ENCODE data around the gene PCDHGA1. TPM values are rescaled to one million over a fixed set of nuclear protein-coding genes. Genes with fewer than 3 reads are reported as not detected.

The PCDHGA1 gene
- total RNA-seq, 1 donor, result 0.22 TPM

DNA sequence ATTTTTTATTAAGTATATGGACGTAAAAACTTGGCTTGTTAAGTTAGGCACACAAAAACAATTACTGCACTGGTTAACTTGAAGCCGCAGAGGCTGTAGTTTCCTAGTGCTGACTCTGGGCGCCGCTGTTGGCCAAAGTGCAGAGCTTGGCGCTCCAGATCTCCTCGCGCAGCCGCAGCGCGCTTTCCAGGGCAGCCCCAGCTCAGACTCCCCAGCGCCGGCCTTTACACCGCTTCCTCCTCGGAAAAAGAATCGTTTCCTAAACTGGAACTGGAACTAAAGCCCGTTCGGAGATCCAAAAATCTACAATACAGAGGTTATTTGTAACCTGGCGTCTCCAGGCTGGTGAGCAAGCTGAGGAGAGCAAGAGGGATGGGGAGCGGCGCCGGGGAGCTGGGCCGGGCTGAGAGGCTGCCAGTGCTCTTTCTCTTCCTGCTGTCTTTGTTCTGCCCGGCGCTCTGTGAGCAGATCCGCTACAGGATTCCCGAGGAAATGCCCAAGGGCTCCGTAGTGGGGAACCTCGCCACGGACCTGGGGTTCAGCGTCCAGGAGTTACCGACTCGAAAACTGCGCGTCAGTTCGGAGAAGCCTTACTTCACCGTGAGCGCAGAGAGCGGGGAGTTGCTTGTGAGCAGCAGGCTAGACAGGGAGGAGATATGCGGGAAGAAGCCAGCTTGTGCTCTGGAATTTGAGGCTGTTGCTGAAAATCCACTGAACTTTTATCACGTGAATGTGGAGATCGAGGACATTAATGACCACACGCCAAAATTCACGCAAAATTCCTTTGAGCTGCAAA, 67.6 kb downstream of the PCDHGA1 start, which contains the start of gene PCDHGB5:
Gene PCDHGB5, plus strand, starts transcription at position 192 of the 796 bp plus-strand sequence. Its CDS starts 181 bp downstream, at position 373.

DNA sequence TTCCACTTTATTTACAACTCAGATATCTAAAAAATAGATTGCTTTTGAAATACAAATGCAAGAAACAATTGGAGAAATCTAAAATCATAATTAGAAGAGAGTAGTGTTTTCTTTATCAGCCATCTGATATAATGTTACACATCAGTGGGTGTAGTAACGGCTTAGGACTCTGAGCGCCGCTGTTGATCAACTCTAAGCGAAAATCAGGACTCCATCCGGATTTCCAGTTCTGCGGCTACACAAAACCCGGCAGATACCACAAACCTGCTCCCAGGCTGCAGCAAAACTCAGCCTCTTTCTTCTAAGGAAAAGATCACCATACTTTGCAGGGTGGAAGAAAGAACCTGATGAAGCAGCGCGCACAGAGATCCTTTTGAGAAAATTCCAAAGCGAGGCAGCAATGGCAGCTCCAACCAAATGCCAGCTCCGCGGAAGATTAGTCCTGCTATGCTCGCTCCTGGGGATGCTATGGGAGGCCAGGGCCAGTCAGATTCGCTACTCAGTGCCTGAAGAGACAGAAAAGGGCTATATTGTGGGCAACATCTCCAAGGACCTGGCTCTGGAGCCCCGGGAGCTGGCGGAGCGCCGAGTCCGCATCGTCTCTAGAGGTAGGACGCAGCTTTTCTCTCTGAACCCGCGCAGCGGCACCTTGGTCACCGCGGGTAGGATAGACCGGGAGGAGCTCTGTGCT, 72.4 kb downstream of the PCDHGA1 start, which contains the start of gene PCDHGA9:
Gene PCDHGA9, plus strand, starts transcription at position 226 of the 691 bp plus-strand sequence. Its CDS starts 175 bp downstream, at position 401.

DNA sequence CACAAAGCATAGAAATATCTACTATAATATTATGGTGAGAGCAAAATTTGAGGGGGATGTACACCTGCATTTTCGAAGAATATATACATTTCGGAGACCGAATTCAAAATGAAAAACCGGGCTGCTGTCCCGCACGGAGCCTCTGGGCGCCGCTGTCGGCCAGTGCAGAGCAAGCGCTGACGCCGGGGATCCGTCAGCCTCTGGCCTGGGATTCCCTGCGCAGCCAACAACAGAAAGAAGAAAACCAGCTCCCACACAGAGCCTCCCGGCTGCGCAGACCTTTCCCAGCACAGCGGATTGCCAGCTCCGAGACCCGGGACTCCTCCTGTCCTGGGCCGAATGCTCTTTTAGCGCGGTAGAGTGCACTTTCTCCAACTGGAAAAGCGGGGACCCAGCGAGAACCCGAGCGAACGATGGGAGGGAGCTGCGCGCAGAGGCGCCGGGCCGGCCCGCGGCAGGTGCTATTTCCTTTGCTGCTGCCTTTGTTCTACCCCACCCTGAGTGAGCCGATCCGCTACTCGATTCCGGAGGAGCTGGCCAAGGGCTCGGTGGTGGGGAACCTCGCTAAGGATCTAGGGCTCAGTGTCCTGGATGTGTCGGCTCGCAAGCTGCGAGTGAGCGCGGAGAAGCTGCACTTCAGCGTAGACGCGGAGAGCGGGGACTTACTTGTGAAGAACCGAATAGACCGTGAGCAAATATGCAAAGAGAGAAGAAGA, 77.6 kb downstream of the PCDHGA1 start, which contains the start of gene PCDHGB6:
Gene PCDHGB6, plus strand, starts transcription at position 232 of the 716 bp plus-strand sequence. Its CDS starts 182 bp downstream, at position 414.

DNA sequence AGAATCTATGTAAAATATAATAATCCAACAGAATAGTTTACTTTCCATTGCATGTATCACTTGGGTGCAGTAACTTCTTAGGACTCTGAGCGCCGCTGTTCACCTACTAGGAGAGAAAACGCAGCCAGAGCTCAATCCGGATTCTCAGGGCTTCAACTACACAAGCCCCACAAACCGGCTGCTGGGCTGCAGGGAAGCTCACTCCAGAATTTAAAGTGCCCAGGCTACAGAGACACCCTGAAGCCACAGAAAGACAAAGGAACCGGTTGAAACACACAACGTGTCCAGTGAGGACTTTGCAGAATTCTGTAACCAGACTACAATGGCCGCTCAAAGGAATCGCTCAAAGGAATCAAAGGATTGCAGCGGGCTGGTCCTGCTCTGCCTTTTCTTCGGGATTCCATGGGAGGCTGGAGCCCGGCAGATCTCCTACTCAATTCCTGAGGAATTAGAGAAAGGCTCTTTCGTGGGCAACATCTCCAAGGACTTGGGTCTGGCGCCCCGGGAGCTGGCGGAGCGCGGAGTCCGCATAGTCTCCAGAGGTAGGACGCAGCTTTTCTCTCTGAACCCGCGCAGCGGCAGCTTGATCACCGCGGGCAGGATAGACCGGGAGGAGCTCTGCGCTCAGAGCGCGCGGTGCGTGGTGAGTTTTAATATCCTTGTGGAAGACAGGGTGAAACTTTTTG, 82.7 kb downstream of the PCDHGA1 start, which contains the start of gene PCDHGA10:
Gene PCDHGA10, plus strand, starts transcription at position 134 of the 686 bp plus-strand sequence. Its CDS starts 189 bp downstream, at position 323.

DNA sequence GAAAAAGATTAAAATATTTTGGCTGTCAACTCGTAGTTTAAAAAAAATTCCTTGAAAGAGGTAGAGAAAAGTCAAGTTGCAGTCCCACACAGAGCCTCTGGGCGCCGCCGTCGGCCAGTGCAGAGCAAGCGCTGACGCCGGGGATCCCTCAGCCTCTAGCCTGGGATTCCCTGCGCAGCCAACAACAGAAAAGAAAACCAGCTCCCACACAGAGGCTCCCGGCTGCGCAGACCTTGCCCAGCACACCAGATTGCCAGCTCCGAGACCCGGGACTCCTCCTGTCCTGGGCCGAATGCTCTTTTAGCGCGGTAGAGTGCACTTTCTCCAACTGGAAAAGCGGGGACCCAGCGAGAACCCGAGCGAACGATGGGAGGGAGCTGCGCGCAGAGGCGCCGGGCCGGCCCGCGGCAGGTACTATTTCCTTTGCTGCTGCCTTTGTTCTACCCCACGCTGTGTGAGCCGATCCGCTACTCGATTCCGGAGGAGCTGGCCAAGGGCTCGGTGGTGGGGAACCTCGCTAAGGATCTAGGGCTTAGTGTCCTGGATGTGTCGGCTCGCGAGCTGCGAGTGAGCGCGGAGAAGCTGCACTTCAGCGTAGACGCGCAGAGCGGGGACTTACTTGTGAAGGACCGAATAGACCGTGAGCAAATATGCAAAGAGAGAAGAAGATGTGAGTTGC, 87.3 kb downstream of the PCDHGA1 start, which contains the start of gene PCDHGB7:
Gene PCDHGB7, plus strand, starts transcription at position 184 of the 679 bp plus-strand sequence. Its CDS starts 183 bp downstream, at position 367.

DNA sequence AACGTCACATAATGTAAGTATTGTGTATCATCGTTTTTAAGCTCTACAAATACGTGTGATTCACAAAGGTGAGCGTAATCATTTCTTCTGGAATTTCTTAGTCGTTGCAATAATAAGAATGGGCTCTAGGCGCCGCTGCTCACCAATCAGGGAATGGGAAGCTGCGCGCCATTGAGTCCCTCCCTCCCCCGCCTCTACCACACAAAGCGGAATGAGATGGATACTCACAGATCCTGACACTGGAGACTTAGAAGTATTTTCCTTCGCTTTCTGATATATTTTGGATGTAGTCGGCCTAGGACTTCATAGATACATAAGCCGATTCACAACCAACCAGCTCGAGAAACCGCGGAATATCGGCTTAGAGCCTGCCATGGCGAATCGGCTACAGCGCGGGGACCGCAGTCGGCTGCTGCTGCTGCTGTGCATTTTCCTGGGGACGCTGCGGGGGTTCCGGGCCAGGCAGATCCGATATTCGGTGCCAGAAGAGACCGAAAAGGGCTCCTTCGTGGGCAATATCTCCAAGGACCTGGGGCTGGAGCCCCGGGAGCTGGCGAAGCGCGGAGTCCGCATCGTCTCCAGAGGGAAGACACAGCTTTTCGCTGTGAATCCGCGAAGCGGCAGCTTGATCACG, 90.7 kb downstream of the PCDHGA1 start, which contains the start of gene PCDHGA11:
Gene PCDHGA11, plus strand, starts transcription at position 197 of the 634 bp plus-strand sequence. Its CDS starts 177 bp downstream, at position 374.

DNA sequence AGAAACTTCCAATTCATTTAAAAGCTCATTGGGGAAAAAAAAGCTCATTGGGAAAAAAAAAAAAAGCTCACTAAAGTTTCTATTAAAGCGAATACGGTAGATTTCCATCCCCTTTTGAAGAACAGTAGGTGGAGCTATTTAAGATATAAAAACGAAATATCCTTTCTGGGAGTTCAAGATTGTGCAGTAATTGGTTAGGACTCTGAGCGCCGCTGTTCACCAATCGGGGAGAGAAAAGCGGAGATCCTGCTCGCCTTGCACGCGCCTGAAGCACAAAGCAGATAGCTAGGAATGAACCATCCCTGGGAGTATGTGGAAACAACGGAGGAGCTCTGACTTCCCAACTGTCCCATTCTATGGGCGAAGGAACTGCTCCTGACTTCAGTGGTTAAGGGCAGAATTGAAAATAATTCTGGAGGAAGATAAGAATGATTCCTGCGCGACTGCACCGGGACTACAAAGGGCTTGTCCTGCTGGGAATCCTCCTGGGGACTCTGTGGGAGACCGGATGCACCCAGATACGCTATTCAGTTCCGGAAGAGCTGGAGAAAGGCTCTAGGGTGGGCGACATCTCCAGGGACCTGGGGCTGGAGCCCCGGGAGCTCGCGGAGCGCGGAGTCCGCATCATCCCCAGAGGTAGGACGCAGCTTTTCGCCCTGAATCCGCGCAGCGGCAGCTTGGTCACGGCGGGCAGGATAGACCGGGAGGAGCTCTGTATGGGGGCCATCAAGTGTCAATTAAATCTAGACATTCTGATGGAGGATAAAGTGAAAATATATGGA, 100.2 kb downstream of the PCDHGA1 start, which contains the start of gene PCDHGA12:
Gene PCDHGA12, plus strand, starts transcription at position 176 of the 782 bp plus-strand sequence. Its CDS starts 253 bp downstream, at position 429.

DNA sequence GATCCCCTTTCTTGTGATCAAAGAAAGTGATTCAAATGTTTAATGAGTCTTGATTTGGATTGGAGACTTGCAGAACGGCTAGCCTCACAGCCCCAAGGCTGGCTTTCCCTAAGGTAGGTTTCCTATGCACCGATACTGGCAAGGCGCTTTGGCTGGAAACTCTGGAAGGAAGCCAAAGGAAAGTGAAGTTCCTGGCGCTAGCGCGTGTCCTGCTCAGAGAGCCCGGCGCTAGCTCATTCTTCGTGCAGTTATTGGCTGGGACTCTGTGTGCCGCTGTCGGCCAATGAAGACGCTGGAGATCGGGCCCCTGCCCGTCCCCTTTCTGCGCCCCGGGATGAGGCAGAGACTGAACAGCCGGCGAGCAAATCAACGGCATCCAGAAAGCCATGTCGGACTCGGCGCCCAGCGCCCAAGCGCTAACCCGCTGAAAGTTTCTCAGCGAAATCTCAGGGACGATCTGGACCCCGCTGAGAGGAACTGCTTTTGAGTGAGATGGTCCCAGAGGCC, 145.4 kb downstream of the PCDHGA1 start, which contains the start of gene PCDHGC3:
Gene PCDHGC3, plus strand, starts transcription at position 342 of the 507 bp plus-strand sequence. Its CDS starts 151 bp downstream, at position 493.

DNA sequence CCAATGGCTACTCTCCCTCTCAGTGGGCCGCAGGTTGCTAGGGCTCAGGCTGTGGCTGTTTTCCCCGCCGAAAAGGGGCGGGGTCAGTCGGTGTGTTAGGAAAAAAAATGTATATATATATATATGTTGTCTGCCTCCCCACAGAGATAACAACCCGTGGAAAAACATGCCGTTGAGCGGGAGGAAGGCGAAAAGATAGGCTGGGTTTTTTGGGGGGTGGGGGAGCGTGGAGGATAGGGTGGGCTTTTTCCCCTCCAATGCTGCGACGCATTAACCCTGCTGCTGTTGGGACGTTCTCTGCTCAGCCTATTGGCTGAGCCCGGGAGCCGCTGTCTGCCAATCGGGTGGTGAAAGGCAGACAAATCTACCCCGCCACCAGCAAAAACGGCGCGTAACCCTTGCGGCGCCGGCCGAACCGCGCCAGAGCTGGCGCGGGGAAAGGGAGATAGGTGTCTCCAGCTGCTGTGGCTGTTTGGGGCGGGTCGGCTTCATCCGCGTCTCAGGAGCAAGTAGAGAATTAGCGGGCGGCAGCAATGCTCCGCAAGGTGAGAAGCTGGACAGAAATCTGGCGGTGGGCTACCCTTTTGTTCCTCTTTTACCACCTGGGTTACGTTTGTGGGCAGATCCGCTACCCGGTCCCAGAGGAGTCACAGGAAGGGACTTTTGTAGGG, 154.5 kb downstream of the PCDHGA1 start, which contains the start of gene PCDHGC4:
Gene PCDHGC4, plus strand, starts transcription at position 390 of the 671 bp plus-strand sequence. Its CDS starts 144 bp downstream, at position 534.

DNA sequence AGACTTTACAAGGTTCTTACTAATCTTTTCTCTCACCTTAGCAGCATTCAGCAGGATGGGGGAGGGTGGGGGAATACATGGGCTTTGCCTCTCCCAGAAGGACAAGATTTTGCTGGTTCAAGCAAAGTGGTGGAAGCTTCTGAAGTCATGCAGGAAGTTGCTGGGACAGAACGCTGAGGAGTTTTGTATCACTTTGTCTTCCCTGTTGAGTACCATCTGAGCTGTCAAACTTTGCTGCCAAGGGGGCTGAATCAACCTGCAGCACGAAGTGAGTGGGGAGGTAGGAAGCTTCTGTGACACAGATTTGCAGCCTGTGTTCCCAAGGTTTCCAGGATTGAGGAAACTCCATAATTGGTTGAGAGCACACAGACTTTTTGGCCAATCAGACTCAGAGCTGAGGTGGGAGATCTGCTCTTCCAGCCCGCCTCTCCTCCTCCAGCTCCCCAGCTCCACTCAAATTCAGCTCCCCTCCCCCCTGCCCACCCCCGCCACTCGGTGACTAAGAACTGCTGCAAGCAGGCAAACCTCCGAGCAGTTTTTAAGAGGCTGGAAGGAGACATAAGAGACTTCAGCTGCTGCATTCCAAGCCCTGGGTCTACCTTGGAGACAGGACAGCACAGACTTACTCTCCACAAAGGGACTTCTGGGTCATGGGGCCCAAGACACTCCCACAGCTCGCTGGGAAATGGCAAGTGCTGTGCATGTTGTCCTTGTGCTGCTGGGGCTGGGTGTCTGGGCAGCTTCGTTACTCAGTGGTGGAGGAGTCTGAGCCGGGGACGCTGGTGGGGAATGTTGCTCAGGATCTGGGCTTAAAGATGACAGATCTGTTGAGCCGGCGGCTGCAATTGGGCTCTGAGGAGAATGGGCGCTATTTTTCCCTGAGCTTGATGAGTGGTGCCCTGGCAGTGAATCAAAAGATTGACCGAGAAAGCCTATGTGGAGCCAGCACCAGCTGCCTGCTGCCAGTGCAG, 158.6 kb downstream of the PCDHGA1 start, which contains the start of gene PCDHGC5:
Gene PCDHGC5, plus strand, starts transcription at position 491 of the 971 bp plus-strand sequence. Its CDS starts 160 bp downstream, at position 651.

Other genes starting within 250 kb of the PCDHGA1 start
- gene PCDHB2, start 235.9 kb upstream of the PCDHGA1 start, total RNA-seq, result 0.66 and 0.72 TPM in 2 replicates
- gene PCDHB3, start 230.0 kb upstream of the PCDHGA1 start, total RNA-seq, result 0.14 and 0.27 TPM in 2 replicates
- 0.07 and 0.13 TPM in 2 replicates for gene PCDHB4, start 208.7 kb upstream of the PCDHGA1 start, total RNA-seq
- gene PCDHB5, start 195.3 kb upstream of the PCDHGA1 start, total RNA-seq, result 0.40 and 0.43 TPM in 2 replicates
- gene PCDHB6, start 180.5 kb upstream of the PCDHGA1 start, total RNA-seq, result 0.07 TPM in 1 of 2 replicates, not detected in the other
- gene PCDHB7, start 157.9 kb upstream of the PCDHGA1 start, total RNA-seq, result 0.22 and 0.40 TPM in 2 replicates
- gene PCDHB8, start 152.7 kb upstream of the PCDHGA1 start, total RNA-seq, result 0.07 and 0.13 TPM in 2 replicates
- 0.07 and 0.13 TPM in 2 replicates for gene PCDHB16, start 148.1 kb upstream of the PCDHGA1 start, total RNA-seq
- 0.13 and 0.14 TPM in 2 replicates for gene PCDHB9, start 143.4 kb upstream of the PCDHGA1 start, total RNA-seq
- 0.22 and 0.66 TPM in 2 replicates for gene PCDHB10, start 138.2 kb upstream of the PCDHGA1 start, total RNA-seq
- 0.07 and 0.27 TPM in 2 replicates for gene PCDHB11, start 130.9 kb upstream of the PCDHGA1 start, total RNA-seq
- 0.07 and 0.27 TPM in 2 replicates for gene PCDHB12, start 121.8 kb upstream of the PCDHGA1 start, total RNA-seq
- gene PCDHB13, start 116.6 kb upstream of the PCDHGA1 start, total RNA-seq, result 0.22 and 0.66 TPM in 2 replicates
- 0.14 and 0.53 TPM in 2 replicates for gene PCDHB14, start 107.2 kb upstream of the PCDHGA1 start, total RNA-seq
- gene PCDHB15, start 85.1 kb upstream of the PCDHGA1 start, total RNA-seq, result 0.14 and 0.66 TPM in 2 replicates
- gene SLC25A2, start 26.5 kb upstream of the PCDHGA1 start, total RNA-seq, result 0.27 and 0.50 TPM in 2 replicates
- 62.1 and 70.6 TPM in 2 replicates for gene TAF7, start 9.7 kb upstream of the PCDHGA1 start, total RNA-seq
- 1.1 and 1.2 TPM in 2 replicates for gene PCDHGA2, start 8.2 kb downstream of the PCDHGA1 start, total RNA-seq
- gene PCDHGA3, start 13.3 kb downstream of the PCDHGA1 start, total RNA-seq, result 0.65 and 0.93 TPM in 2 replicates
- 0.50 and 0.66 TPM in 2 replicates for gene PCDHGB1, start 19.6 kb downstream of the PCDHGA1 start, total RNA-seq
- gene PCDHGA4, start 24.5 kb downstream of the PCDHGA1 start, total RNA-seq, result 2.2 and 5.2 TPM in 2 replicates
- 1.3 and 2.0 TPM in 2 replicates for gene PCDHGB2, start 29.5 kb downstream of the PCDHGA1 start, total RNA-seq
- gene PCDHGA5, start 33.6 kb downstream of the PCDHGA1 start, total RNA-seq, result 0.72 and 1.1 TPM in 2 replicates
- gene PCDHGB3, start 39.7 kb downstream of the PCDHGA1 start, total RNA-seq, result 1.4 and 2.9 TPM in 2 replicates
- 2.1 and 2.9 TPM in 2 replicates for gene PCDHGA6, start 43.4 kb downstream of the PCDHGA1 start, total RNA-seq
- 0.65 and 2.0 TPM in 2 replicates for gene PCDHGA7, start 52.2 kb downstream of the PCDHGA1 start, total RNA-seq
- gene PCDHGB4, start 57.2 kb downstream of the PCDHGA1 start, total RNA-seq, result 5.6 and 9.7 TPM in 2 replicates
- gene PCDHGA8, start 62.1 kb downstream of the PCDHGA1 start, total RNA-seq, result 0.72 and 1.6 TPM in 2 replicates
- gene PCDHGB5, start 67.4 kb downstream of the PCDHGA1 start, total RNA-seq, result 9.1 and 13.4 TPM in 2 replicates
- gene PCDHGA9, start 72.3 kb downstream of the PCDHGA1 start, total RNA-seq, result 4.3 and 4.6 TPM in 2 replicates
- 2.9 and 3.3 TPM in 2 replicates for gene PCDHGB6, start 77.5 kb downstream of the PCDHGA1 start, total RNA-seq
- 4.7 and 5.5 TPM in 2 replicates for gene PCDHGA10, start 82.5 kb downstream of the PCDHGA1 start, total RNA-seq
- 9.4 and 9.8 TPM in 2 replicates for gene PCDHGB7, start 87.2 kb downstream of the PCDHGA1 start, total RNA-seq
- gene PCDHGA11, start 90.5 kb downstream of the PCDHGA1 start, total RNA-seq, result 12.5 and 13.6 TPM in 2 replicates
- gene PCDHGA12, start 100.0 kb downstream of the PCDHGA1 start, total RNA-seq, result 10.8 and 12.6 TPM in 2 replicates
- 13.3 and 19.6 TPM in 2 replicates for gene PCDHGC3, start 145.5 kb downstream of the PCDHGA1 start, total RNA-seq
- 1.3 and 1.9 TPM in 2 replicates for gene PCDHGC4, start 154.5 kb downstream of the PCDHGA1 start, total RNA-seq
- gene PCDHGC5, start 158.6 kb downstream of the PCDHGA1 start, total RNA-seq, result 1.1 and 1.3 TPM in 2 replicates

All from thoracic aorta endothelial cell (primary cell).